Measurements from ENCODE around the gene STIM1.
"Not testable (repeated sequence)": the region's sequence is repeated elsewhere in the genome, so short reads cannot be mapped to it uniquely, and the experiment has no call there.

Gene STIM1

DNA sequence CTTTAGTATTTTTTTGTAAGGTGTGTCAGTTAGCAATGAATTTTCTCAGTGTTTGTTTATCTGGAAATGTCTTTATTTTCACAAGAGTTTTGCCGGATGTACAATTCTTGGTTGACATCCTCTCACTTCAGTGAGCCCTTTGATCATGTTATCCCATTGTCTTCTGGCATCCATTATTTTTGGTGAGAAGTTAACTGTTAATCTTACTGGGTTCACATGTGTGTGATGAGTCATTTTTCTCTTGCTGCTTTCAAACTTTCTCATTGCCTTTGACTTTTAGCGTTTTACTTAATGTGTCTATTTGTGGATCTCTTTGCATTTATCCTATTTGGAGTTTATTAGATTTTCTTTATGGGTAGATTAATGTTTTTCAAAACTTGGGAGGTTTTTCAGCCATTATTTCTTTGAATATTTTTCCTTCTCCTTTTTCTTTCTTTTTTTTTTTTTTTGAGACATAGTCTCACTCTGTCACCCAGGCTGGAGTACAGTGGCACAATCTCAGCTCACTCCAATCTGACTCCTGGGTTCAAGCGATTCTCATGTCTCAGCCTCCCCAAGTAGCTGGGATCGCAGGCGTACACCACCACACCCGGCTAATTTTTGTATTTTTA is 138.7 kb downstream of the STIM1 start:
- no peak for DNase-seq (ENCODE audit: extremely low read depth, low read depth)
- TF ChIP-seq, protein P1, sequence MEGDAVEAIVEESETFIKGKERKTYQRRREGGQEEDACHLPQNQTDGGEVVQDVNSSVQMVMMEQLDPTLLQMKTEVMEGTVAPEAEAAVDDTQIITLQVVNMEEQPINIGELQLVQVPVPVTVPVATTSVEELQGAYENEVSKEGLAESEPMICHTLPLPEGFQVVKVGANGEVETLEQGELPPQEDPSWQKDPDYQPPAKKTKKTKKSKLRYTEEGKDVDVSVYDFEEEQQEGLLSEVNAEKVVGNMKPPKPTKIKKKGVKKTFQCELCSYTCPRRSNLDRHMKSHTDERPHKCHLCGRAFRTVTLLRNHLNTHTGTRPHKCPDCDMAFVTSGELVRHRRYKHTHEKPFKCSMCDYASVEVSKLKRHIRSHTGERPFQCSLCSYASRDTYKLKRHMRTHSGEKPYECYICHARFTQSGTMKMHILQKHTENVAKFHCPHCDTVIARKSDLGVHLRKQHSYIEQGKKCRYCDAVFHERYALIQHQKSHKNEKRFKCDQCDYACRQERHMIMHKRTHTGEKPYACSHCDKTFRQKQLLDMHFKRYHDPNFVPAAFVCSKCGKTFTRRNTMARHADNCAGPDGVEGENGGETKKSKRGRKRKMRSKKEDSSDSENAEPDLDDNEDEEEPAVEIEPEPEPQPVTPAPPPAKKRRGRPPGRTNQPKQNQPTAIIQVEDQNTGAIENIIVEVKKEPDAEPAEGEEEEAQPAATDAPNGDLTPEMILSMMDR (IDR thresholded peaks at IDR 0.05; ENCODE audit: low read depth, low read length, missing control alignments) = no peak
- H3K4me3 ChIP-seq (replicated peaks; ENCODE audit: low read depth, low read length) = no peak overlapping the region

DNA sequence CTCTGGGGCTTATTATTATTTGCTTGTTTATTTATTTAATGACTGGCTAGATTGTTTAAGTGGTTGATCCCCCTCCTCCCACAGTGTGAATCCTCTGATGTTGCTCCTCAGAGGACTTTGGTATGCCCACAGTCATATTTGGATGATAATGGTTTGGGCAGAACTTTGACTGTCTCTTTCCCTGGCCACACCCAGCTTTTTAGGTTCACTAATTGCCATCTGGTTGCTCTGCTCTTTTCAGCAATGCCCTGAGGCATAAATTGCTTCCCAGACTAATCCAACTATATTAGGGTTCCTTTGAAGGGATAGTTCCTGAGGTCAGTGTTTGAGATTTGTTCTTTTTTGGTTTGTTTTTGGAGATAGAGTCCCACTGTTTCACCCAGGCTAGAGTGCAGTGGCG is 139.8 kb downstream of the STIM1 start:
- no peak for DNase-seq (ENCODE audit: extremely low read depth, low read depth)
- H3K4me3 ChIP-seq (replicated peaks; ENCODE audit: low read depth, low read length) = no peak overlapping the region
- TF ChIP-seq, protein P1 (IDR thresholded peaks at IDR 0.05; ENCODE audit: low read depth, low read length, missing control alignments) = no peak

GRCh38 chr11:3995949-3996554 is 140.6 kb downstream of the STIM1 start:
- TF ChIP-seq, protein P1 (IDR thresholded peaks at IDR 0.05; ENCODE audit: low read depth, low read length, missing control alignments) = no peak
- no peak for DNase-seq (ENCODE audit: extremely low read depth, low read depth)
- H3K4me3 ChIP-seq (replicated peaks; ENCODE audit: low read depth, low read length) = no peak overlapping the region

DNA sequence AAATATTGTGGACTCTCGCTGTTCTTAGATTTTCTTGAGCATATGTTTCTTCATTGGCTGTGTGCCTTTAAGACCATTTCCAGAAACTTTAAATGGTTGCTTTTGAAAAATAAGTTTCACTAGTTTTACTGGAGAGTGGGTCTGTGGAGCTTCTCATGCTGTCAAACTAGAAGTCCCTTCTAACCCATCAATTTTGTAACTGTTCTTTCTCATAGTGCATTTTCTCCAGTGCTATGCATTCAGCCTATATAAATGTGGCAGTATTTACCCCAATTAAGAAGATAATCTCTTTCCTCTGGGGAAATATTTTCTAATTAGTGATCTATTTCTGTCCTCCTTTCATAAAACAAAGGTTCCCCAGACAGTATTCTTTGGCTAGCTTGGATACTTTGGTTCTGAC is 141.2 kb downstream of the STIM1 start:
- H3K4me3 ChIP-seq (replicated peaks; ENCODE audit: low read depth, low read length) = no peak overlapping the region
- no peak for DNase-seq (ENCODE audit: extremely low read depth, low read depth)
- TF ChIP-seq, protein P1 (IDR thresholded peaks at IDR 0.05; ENCODE audit: low read depth, low read length, missing control alignments) = no peak

DNA sequence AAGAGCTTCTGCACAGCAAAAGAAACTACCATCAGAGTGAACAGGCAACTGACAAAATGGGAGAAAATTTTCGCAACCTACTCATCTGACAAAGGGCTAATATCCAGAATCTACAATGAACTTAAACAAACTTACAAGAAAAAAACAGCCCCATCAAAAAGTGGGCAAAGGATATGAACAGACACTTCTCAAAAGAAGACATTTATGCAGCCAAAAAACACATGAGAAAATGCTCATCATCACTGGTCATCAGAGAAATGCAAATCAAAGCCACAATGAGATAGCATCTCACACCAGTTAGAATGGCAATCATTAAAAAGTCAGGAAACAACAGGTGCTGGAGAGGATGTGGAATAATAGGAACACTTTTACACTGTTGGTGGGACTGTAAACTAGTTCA is 149.3 kb downstream of the STIM1 start:
- DNase-seq (ENCODE audit: extremely low read depth, low read depth); H3K4me3 ChIP-seq (replicated peaks; ENCODE audit: low read depth, low read length): not testable (repeated sequence)

GRCh38 chr11:4006946-4007680 is 151.6 kb downstream of the STIM1 start:
- H3K4me3 ChIP-seq (replicated peaks; ENCODE audit: low read depth, low read length) = no peak overlapping the region
- TF ChIP-seq, protein P1 (IDR thresholded peaks at IDR 0.05; ENCODE audit: low read depth, low read length, missing control alignments) = no peak
- no peak for DNase-seq (ENCODE audit: extremely low read depth, low read depth)

- TF ChIP-seq, protein P1 (IDR thresholded peaks at IDR 0.05; ENCODE audit: low read depth, low read length, missing control alignments) = no peak
- no peak for DNase-seq (ENCODE audit: extremely low read depth, low read depth)
- no peak overlapping the region for H3K4me3 ChIP-seq (replicated peaks; ENCODE audit: low read depth, low read length)
Observed at GRCh38 chr11:4008116-4008515, 152.7 kb downstream of the STIM1 start.

DNA sequence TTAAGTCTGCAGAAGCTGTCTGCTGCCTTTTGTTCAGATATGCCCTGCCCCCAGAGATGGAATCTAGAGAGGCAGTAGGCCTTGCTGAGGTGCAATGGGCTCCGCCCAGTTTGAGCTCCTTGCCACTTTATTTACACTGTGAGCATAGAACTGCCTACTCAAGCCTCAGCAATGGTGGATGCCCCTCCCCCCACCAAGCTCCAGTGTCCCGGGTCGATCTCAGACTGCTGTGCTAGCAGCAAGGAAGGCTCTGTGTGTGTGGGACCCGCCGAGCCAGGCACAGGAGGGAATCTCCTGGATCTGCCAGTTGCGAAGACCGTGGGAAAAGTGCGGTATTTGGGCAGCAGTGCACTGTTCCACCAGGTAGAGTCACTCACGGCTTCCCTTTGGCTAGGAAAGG is 161.1 kb downstream of the STIM1 start:
- DNase-seq (ENCODE audit: extremely low read depth, low read depth); H3K4me3 ChIP-seq (replicated peaks; ENCODE audit: low read depth, low read length): not testable (repeated sequence)
